HG03175 (cell line): ENCODE results near the gene SETBP1.

Experiments
- ATAC-seq: cut with Tn5 transposase; IDR thresholded peaks from one replicate; pipeline ENCODE4 v1.9.1; 2021; ENCODE audit warnings: mild to moderate bottlenecking, moderate library complexity; ENCODE audit not compliant: unreplicated experiment

SETBP1 gene

DNA sequence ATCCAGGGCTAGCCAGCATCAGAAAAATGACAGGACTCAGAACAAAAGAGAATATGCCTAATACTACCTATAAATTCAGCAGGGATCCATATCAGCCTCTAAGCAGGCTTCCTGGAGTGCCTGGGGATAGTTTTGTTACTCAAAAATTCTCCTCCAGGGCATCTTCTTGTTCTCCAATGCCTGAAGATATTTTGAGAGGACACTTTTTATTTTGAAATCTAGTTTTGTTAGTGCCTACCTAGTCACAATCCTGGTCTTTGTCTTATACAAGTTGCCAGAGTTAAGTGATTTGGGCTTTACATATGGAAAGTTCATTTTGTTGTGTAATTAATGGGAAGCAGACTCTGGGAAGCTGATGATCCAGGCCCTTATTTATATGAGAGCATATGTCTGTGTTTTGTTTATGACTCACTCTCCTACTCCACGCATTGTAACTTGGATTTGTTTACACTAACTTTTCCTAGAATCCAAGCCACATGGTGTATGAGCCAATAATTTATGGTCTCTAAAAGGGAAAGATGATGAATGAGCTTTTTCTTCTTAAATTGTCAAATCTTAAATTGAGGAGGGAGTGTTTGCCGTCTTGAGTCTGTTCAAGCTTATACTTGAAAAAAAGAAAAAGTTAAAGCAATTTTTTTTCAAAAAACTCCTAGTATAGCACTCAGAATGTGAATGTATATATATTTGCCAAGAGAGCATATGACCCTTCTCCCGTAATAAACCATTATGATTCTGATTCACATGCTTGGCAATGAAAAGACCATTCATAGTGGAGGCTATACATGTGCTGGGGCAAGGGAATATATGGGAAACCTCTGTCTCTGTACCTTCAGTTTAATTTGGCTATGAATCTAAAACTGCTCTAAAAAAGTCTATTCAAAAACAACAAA is 370.3 kb downstream of the SETBP1 start:
- no peak for ATAC-seq

DNA sequence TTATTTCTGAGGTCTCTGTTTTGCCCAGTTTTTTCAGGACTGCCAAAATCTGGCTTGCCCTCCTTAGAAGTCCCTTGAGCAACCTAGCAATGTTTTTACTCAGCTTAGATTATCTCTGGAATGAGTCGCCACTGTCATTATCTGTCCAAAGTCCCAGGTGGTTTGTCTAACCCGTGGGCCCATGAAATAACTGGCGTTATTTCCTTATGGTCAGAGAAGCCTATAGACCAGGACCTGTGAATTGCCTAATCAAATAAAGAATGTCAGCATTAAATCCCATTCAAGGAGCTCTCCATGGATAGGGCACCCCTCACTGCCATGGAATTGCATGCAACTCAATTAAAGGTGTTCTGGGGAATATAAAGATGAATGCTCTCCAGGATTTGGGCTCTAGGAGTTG is 373.9 kb downstream of the SETBP1 start:
- no peak for ATAC-seq

DNA sequence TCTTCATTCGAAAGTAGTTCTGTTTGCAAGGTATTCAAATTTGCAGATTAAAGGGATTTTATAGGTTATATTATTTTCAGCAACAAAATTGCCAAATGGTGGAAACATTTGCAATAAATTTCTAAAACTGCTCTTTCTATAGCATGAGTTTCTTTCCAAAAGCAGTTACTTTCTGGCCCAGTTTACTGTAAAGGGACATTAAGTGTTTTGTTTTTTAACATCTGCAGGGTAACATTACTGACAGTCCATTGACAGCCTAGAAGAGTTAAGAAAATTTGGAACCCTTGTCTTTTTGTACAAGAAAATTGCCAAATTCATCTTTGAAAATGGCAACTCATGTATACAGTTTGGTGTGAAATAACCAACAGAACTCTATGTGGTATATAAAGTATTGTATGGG is 375.1 kb downstream of the SETBP1 start:
- no peak for ATAC-seq

DNA sequence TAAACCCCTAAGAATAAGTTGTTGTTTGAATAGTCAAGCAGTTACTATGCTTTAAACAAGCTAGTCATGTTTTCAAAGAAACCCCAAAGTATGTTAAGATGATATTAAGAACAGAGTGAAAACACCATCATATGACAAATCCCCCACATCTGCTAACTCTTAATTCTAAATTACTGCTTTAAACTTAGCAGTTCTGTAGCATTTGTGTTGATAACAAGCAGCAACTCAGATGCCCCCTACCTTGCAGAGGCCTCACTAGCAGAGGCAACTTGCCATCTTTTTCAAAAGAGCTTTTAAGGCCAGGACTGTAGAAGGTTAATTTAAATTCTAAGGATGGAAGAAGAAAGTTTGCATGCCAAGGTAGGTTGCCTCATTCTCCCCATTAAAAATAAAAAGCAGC is 376.2 kb downstream of the SETBP1 start:
- ATAC-seq = no peak

DNA sequence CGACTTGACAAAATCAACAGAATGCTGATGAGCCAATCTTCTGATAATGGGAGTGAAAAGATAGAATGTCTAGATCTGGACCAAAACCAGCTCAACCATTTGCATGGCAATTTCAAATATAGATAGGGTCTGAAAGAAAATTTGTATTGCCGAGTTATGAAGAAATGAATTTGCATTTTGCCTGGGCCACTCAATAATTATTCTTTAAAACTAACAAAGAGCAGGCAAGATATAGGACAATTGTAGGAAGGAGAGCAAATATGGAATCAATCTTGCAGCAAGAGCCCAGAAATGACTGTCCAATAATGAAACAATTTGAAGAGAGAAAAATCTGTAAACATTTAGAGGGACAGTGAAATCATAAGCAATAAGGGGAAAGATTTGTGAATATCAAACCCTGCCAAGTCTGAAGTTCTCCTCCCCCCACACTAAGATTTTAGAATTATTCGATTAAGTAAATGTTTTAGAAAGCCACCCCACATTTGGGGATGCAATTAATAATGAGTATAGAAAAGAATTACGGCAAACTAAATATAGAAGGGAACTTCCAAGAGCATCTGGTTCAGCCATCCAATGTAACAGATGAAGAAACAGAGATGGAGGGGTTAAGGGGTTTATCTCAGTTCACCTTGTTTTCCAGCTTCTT is 377.4 kb downstream of the SETBP1 start:
- ATAC-seq = no peak

DNA sequence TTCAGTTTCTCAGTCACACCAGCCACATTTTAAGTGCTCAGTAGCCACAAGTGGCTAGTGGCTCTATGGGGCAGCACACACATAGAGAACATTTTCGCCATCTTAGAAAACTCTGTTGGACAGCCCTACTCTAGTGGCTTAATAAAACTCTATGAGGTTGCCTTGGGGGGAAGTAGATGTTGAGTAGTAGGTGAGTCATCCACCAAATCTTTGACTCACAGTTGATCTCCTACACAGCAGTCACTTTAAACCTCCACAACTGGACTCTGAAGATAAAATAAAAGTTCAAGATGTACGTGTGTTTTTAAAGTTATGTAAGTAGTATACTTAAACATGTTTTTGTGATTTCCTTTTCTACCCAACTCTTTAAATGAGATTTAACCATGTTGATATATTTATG is 379.0 kb downstream of the SETBP1 start:
- no peak for ATAC-seq

GRCh38 chr18:45060102-45060501 is 379.4 kb downstream of the SETBP1 start:
- no peak for ATAC-seq

DNA sequence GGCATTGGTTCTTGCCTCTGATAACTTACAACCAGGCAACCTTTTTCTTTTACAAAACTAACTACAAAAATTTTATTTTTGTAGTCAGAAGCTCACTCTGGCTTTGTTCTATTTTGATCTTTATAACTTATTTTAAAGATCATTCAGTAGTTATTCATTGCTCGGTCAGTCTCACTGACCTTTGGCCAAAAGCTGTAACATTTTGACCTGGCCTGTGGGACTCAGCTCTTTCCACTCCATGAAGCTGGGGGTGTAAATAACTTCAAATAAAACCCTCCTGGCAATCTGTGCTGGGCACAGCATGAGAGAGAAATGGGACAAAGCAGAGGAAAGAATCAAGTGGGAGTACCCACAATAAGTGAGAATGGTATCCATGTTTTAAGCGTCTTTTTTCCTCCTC is 380.7 kb downstream of the SETBP1 start:
- ATAC-seq = no peak

- no peak for ATAC-seq
Measured at GRCh38 chr18:45063246-45064038, 382.8 kb downstream of the SETBP1 start.

DNA sequence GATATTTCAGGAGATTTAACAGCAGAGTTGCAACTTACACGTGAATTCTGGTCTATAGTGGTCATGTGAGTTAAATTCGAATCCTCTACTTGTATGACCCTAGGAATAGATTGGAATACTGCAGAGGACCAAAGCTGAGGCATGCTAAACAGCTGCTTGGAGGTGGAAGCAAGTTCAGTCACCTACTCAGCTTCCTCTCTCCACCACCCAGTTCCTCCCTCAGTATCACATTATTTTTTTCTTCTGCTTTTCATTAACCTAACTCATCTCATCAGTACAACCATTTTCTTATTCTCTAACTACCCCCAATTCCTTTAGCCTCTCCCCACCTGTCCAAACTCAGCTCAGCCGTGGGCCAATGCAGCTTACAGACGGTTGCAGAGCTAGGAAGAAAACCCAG is 385.5 kb downstream of the SETBP1 start:
- ATAC-seq = no peak

- no peak for ATAC-seq
Measured at GRCh38 chr18:45066886-45067285, 386.2 kb downstream of the SETBP1 start.

DNA sequence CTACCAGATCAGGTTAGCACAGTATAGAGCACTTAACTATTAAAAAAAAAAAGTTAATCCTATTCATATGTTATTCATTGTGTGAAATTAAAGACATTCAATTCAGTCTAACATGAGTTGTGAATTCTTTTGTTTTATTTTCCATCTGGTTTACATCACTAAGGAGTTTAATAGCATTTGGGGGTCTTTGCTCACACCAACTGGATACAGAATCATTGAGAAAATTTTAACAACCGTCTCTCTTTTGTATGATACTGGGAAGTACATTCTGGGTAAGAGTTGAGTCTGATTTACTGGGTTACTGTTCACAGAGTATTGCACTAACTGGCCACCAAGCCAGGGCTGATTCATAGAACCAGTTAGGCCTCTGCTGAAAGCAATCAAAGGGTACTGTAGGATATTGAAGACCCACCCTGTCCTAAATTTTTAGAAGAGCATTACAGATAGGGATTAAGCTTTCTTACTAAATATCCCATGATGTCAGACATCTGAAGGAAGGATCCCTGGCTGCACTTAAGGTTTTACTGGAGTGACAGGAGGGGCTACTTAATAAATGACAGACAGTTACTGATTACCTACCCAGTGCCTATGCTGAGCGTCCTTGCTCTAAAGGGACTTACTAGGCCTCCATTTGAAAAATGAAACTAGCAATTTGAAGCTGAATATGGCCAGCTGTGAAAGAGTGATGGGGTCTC is 387.9 kb downstream of the SETBP1 start:
- no peak for ATAC-seq

DNA sequence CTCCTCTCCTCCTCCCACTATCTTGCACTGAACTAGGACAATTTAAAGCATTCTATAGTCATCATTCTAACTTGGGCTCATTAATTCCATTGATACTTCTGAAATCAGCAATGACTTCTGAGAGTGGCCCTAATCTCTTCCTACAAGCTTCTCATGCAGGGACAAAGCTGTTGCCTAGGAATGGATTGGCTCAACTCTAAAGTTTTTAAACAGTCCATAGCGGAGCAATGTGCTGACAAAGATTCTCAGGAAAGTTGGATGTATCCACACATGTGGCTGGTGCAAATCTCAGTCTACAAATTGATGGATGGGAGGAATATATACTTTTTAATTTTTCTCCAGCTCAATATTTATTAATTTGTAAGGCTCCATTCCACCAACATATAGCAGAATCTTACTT is 388.9 kb downstream of the SETBP1 start:
- ATAC-seq = no peak

DNA sequence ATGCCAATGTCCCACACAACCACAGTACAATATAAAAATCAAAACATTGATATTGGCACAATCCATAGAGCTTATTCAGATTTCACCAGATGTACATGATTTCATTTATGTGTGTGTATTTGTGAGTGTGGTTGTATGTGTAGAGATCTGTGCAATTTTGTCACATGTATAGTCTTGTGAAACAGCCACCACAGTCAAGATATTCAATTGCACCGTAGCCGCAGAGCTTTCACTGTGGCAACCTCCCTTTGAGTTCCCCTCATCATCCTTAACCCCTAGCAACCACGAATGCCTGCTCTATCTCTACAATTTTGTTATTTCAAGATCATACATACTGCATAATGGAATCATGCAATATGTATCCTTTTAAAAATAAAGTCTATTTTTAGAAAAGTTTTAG is 391.3 kb downstream of the SETBP1 start:
- ATAC-seq = no peak

DNA sequence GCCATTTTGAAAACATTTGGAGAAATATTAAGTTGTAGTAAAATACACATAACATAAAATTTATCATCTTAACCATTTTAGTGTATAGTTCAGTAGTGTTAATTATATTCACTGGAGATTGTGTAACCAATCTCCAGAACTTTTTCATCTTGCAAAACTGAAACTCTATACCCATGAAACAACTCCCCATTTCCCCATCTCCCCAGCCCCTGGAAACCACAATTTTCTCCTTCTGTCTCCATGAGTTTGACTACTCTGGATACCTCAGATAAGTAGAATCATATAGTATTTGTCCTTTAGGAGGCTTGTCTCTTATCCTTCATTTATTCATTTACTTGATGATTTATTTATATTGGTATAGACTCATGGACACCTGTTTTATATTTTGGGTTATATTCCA is 392.9 kb downstream of the SETBP1 start:
- ATAC-seq = no peak

- no peak for ATAC-seq
Measured at GRCh38 chr18:45081566-45082181, 401.0 kb downstream of the SETBP1 start.

DNA sequence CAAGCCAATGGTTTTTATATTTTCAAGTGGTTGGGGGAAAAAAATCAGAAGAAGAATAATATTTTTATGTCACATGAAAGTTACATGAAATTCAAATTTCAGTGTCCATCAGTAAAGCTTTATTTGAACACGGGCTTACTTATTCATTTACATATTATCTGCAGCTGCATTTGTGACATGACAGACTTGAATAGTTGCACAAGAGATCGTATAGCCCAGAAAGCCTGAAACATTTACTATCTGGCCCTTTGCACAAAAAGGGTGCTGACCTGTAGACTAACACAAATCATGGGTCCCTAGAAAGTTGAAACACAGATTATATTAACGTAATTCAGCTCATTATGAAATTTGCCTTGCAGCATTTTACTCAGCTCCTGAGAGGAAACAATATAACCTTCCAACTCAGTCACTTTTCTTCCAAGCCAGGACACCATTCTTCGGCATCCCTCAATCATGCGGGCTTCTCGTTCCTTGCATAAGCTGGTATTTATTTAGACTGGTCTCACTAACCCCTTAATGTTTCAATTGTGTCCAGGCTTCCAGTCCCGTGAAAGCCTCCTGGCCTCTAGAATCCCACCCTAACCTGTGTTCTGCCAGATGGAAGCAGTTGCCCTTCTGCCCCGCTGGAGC is 402.7 kb downstream of the SETBP1 start:
- no peak for ATAC-seq

- ATAC-seq = no peak
Measured at GRCh38 chr18:45084206-45084605, 403.5 kb downstream of the SETBP1 start.

DNA sequence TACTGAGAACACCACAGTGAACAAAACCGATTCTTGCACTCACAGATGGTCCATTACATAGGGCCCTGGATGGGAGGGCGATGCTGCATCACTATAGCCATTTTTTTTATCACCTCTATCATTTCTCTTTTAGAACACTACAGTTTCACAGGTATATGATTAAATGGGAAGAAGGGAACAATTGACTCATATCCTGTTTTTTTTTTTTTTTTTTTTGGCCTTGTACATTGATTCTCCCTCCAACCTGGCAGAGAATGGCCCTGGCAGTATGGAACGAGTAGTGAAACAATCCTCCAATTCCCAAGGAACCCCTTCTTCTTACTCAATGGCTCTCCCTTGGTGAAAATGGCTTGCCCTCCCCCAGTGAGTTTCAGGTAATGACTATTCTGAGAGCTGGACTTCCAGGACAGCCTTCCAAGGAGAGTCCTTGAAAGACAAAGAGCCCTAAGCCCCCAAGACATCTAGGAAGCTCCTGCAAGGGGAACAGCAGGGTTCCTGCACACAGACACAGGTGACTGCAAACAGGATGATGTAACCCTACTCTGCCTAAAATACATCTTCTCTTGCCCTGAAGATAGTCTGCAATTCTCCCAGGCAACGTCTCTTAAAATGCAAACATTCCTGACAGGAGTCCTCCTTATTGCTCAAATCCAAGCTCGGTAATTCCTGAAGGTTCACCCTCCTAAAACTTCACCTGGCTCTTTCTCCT is 405.4 kb downstream of the SETBP1 start:
- no peak for ATAC-seq

GRCh38 chr18:45086777-45087176 is 406.1 kb downstream of the SETBP1 start:
- no peak for ATAC-seq
